Activated CD4-positive, alpha-beta memory T cell treated with anti-CD3 and anti-CD28 coated beads, Interleukin-2, amount 10 ng/mL, durations not matched to agents 7 days and 5 days (primary cell): ENCODE measurements around the gene CRYBA1. TPM values are rescaled to one million over a fixed set of nuclear protein-coding genes. Genes with fewer than 3 reads are reported as not detected.
"Not testable (repeated sequence)": the region's sequence is repeated elsewhere in the genome, so short reads cannot be mapped to it uniquely, and the experiment has no call there.

ENCODE experiments used
- CTCF ChIA-PET: fragments of 350-600 bp; sonication (Branson Sonifier 250); formaldehyde crosslinking; loops from one replicate; lab custom pipeline; 2021; ENCODE audit warnings: antibody characterized with exemption, inconsistent platforms; lab: Charles Lee
- POLR2A ChIA-PET: fragments of 350-600 bp; sonication (Branson Sonifier 250); formaldehyde crosslinking; loops from one replicate; lab custom pipeline; 2021; ENCODE audit warnings: antibody characterized with exemption; lab: Charles Lee
- DNase-seq: peaks from one replicate; pipeline ENCODE4 v3.0.0-alpha.2; 2020
- H3K27ac Mint-ChIP-seq: one replicate; pipeline ENCODE4 v1.8.0; 2021; ENCODE audit warnings: mild to moderate bottlenecking, mixed read lengths
- H3K27me3 Mint-ChIP-seq: one replicate; pipeline ENCODE4 v1.8.0; 2021; ENCODE audit warnings: mixed read lengths
- H3K36me3 Mint-ChIP-seq: one replicate; pipeline ENCODE4 v1.8.0; 2021; ENCODE audit warnings: low read depth, mixed read lengths
- H3K4me1 Mint-ChIP-seq: one replicate; pipeline ENCODE4 v1.8.0; 2021; ENCODE audit warnings: mixed read lengths
- H3K4me3 Mint-ChIP-seq: one replicate; pipeline ENCODE4 v1.8.0; 2021; ENCODE audit warnings: mild to moderate bottlenecking, mixed read lengths
- H3K9me3 Mint-ChIP-seq: one replicate; pipeline ENCODE4 v1.8.0; 2021; ENCODE audit warnings: mixed read lengths
- total RNA-seq, 2 experiments: library from RNA; stranded (reverse); gene quantifications; one replicate each; pipeline ENCODE4 v1.2.3, GENCODE V29; 2021

Gene CRYBA1
- total RNA-seq: not detected

- Mint-ChIP-seq H3K4me3 (no peak within 1 kb of the TSS), H3K36me3 (no peaks in the 10 kb centered on the region), H3K9me3 (no peaks in the 10 kb centered on the region), H3K27me3 (no peaks in the 10 kb centered on the region), H3K4me1 (peaks cover under 1% of the 10 kb centered on the region), H3K27ac (no peak within 1 kb of the TSS)
- DNase-seq: no peak
- ChIA-PET POLR2A (interaction anchor here (0.6 kb wide), 1 partner anchor 99 kb away, joined by 3 read pairs; no protein-coding TSS in a partner anchor), CTCF (interaction anchor here (0.9 to 1.2 kb wide), 2 partner anchors 9 to 98 kb away, joined by 3 read pairs; no protein-coding TSS in a partner anchor)
Observed at GRCh38 chr17:29246628-29247027, at the start of gene CRYBA1. CRYBA1 (plus strand) TSS chr17:29246859; CDS start chr17:29246864, 5 bp downstream.

- no peak for DNase-seq
- Mint-ChIP-seq H3K27me3 (peaks cover 23% of the 10 kb centered on the region), H3K36me3 (no peaks in the 10 kb centered on the region), H3K27ac (no peak overlapping the region), H3K4me1 (no peaks in the 10 kb centered on the region), H3K9me3 (no peaks in the 10 kb centered on the region), H3K4me3 (no peak overlapping the region)
- ChIA-PET POLR2A (no interaction called here), CTCF (interaction anchor here (0.8 to 7.7 kb wide), 3 partner anchors 17 to 81 kb away, joined by 3 to 41 read pairs (median 3); partner anchors contain the start of gene MYO18A)
Observed at GRCh38 chr17:29197516-29198272, 49.0 kb upstream of the CRYBA1 start.

- POLR2A ChIA-PET, H3K36me3 Mint-ChIP-seq, H3K27ac Mint-ChIP-seq, H3K9me3 Mint-ChIP-seq, DNase-seq, H3K4me3 Mint-ChIP-seq, H3K4me1 Mint-ChIP-seq: not testable (repeated sequence)
- H3K27me3 Mint-ChIP-seq: peaks cover 13% of the 10 kb centered on the region
- CTCF ChIA-PET: interaction anchor here (1.1 to 3.3 kb wide), 3 partner anchors 13 to 80 kb away, joined by 3 to 9 read pairs (median 3); partner anchors contain the start of gene MYO18A
Observed at GRCh38 chr17:29204068-29204804, 42.4 kb upstream of the CRYBA1 start.

GRCh38 chr17:29205047-29205446 is 41.6 kb upstream of the CRYBA1 start:
- peaks cover 13% of the 10 kb centered on the region for H3K27me3 Mint-ChIP-seq
- H3K4me3 Mint-ChIP-seq: no peak overlapping the region
- no peaks in the 10 kb centered on the region for H3K9me3 Mint-ChIP-seq
- no peaks in the 10 kb centered on the region for H3K36me3 Mint-ChIP-seq
- DNase-seq: no peak
- ChIA-PET CTCF (interaction anchor here (1.0 to 3.3 kb wide), 4 partner anchors 12 to 56 kb away, joined by 3 to 9 read pairs (median 4); partner anchors contain the start of gene MYO18A), POLR2A (no interaction called here)
- H3K27ac Mint-ChIP-seq: no peak overlapping the region
- no peaks in the 10 kb centered on the region for H3K4me1 Mint-ChIP-seq

- peaks cover 1% of the 10 kb centered on the region for H3K4me1 Mint-ChIP-seq
- H3K9me3 Mint-ChIP-seq: no peaks in the 10 kb centered on the region
- ChIA-PET POLR2A (interaction anchor here (0.8 kb wide), 1 partner anchor 13 kb away, joined by 3 read pairs; no protein-coding TSS in a partner anchor), CTCF (interaction anchor here (0.8 to 1.9 kb wide), 6 partner anchors 9 to 242 kb away, joined by 3 to 7 read pairs (median 4); no protein-coding TSS in a partner anchor)
- H3K27me3 Mint-ChIP-seq: peaks cover 9% of the 10 kb centered on the region
- no peak for DNase-seq
- H3K4me3 Mint-ChIP-seq: no peak overlapping the region
- H3K36me3 Mint-ChIP-seq: no peaks in the 10 kb centered on the region
- no peak overlapping the region for H3K27ac Mint-ChIP-seq
Observed at GRCh38 chr17:29207975-29208374, 38.7 kb upstream of the CRYBA1 start.

GRCh38 chr17:29209073-29209472 is 37.6 kb upstream of the CRYBA1 start:
- no peak overlapping the region for H3K27ac Mint-ChIP-seq
- no peaks in the 10 kb centered on the region for H3K9me3 Mint-ChIP-seq
- POLR2A ChIA-PET: no interaction called here
- CTCF ChIA-PET: no interaction called here
- peaks cover 6% of the 10 kb centered on the region for H3K27me3 Mint-ChIP-seq
- DNase-seq: no peak
- peaks cover 6% of the 10 kb centered on the region for H3K4me1 Mint-ChIP-seq
- no peak overlapping the region for H3K4me3 Mint-ChIP-seq
- no peaks in the 10 kb centered on the region for H3K36me3 Mint-ChIP-seq

GRCh38 chr17:29210879-29211278 is 35.8 kb upstream of the CRYBA1 start:
- Mint-ChIP-seq H3K4me1 (peaks cover 6% of the 10 kb centered on the region), H3K27me3 (peaks cover 2% of the 10 kb centered on the region), H3K27ac (no peak overlapping the region), H3K9me3 (no peaks in the 10 kb centered on the region), H3K4me3 (no peak overlapping the region), H3K36me3 (no peaks in the 10 kb centered on the region)
- no peak for DNase-seq
- CTCF ChIA-PET: interaction anchor here (0.6 to 1.0 kb wide), 4 partner anchors 17 to 126 kb away, joined by 3 to 5 read pairs (median 3); no protein-coding TSS in a partner anchor
- POLR2A ChIA-PET: no interaction called here

- ChIA-PET CTCF (interaction anchor here (1.2 to 1.4 kb wide), 2 partner anchors 63 to 95 kb away, joined by 4 to 6 read pairs; no protein-coding TSS in a partner anchor), POLR2A (no interaction called here)
- Mint-ChIP-seq H3K4me3 (no peak overlapping the region), H3K9me3 (no peaks in the 10 kb centered on the region), H3K27me3 (peaks cover 2% of the 10 kb centered on the region), H3K4me1 (peaks cover 6% of the 10 kb centered on the region), H3K36me3 (no peaks in the 10 kb centered on the region), H3K27ac (no peak overlapping the region)
- no peak for DNase-seq
Observed at GRCh38 chr17:29212094-29212631, 34.5 kb upstream of the CRYBA1 start.

GRCh38 chr17:29212681-29213121 is 34.0 kb upstream of the CRYBA1 start:
- H3K27me3 Mint-ChIP-seq: peaks cover 6% of the 10 kb centered on the region
- H3K9me3 Mint-ChIP-seq: no peaks in the 10 kb centered on the region
- no peak overlapping the region for H3K27ac Mint-ChIP-seq
- no peak for DNase-seq
- H3K4me3 Mint-ChIP-seq: no peak overlapping the region
- peaks cover 6% of the 10 kb centered on the region for H3K4me1 Mint-ChIP-seq
- no peaks in the 10 kb centered on the region for H3K36me3 Mint-ChIP-seq
- POLR2A ChIA-PET: interaction anchor here (0.6 kb wide), 1 partner anchor 36 kb away, joined by 3 read pairs; no protein-coding TSS in a partner anchor
- CTCF ChIA-PET: interaction anchor here (0.9 to 1.4 kb wide), 5 partner anchors 33 to 151 kb away, joined by 3 to 6 read pairs (median 4); partner anchors contain the start of gene MYO18A

- H3K4me1 Mint-ChIP-seq: peaks cover 9% of the 10 kb centered on the region
- H3K27me3 Mint-ChIP-seq: peaks cover 6% of the 10 kb centered on the region
- POLR2A ChIA-PET: no interaction called here
- DNase-seq: no peak
- no peaks in the 10 kb centered on the region for H3K9me3 Mint-ChIP-seq
- CTCF ChIA-PET: interaction anchor here (0.8 to 7.6 kb wide), 6 partner anchors 66 to 97 kb away, joined by 3 to 57 read pairs (median 4); no protein-coding TSS in a partner anchor
- no peaks in the 10 kb centered on the region for H3K36me3 Mint-ChIP-seq
- H3K27ac Mint-ChIP-seq: no peak overlapping the region
- H3K4me3 Mint-ChIP-seq: no peak overlapping the region
Observed at GRCh38 chr17:29214215-29215146, 32.2 kb upstream of the CRYBA1 start.

- no peak overlapping the region for H3K4me3 Mint-ChIP-seq
- H3K4me1 Mint-ChIP-seq: peaks cover 12% of the 10 kb centered on the region
- H3K9me3 Mint-ChIP-seq: no peaks in the 10 kb centered on the region
- no peaks in the 10 kb centered on the region for H3K36me3 Mint-ChIP-seq
- H3K27ac Mint-ChIP-seq: no peak overlapping the region
- ChIA-PET POLR2A (no interaction called here), CTCF (interaction anchor here (1.0 to 7.6 kb wide), 5 partner anchors 66 to 98 kb away, joined by 3 to 57 read pairs (median 6); no protein-coding TSS in a partner anchor)
- DNase-seq: no peak
- peaks cover 6% of the 10 kb centered on the region for H3K27me3 Mint-ChIP-seq
Observed at GRCh38 chr17:29215174-29215573, 31.5 kb upstream of the CRYBA1 start.
